Ishikawa (cell line): ENCODE data around the gene KCND3.

Experiments
- CEBPB ChIP-seq: IDR thresholded peaks from 2 replicates; pipeline ENCODE4 v1.6.1; 2012
- CREB1 ChIP-seq: IDR thresholded peaks from 2 replicates; pipeline ENCODE4 v1.6.1; 2012; ENCODE audit warnings: low read depth
- EGR1 ChIP-seq: IDR thresholded peaks from 2 replicates; pipeline ENCODE4 v1.6.1; 2012
- EP300 ChIP-seq: IDR thresholded peaks from 2 replicates; pipeline ENCODE4 v1.6.1; 2012; ENCODE audit warnings: borderline replicate concordance
- FOXM1 ChIP-seq: IDR thresholded peaks from 2 replicates; pipeline ENCODE4 v1.6.1; 2012; ENCODE audit warnings: low read depth, borderline replicate concordance
- NFIC ChIP-seq: IDR thresholded peaks from 2 replicates; pipeline ENCODE4 v1.6.1; 2012
- RAD21 ChIP-seq: IDR thresholded peaks from 2 replicates; pipeline ENCODE4 v1.6.1; 2012; ENCODE audit warnings: low read depth
- TAF1 ChIP-seq: IDR thresholded peaks from 2 replicates; pipeline ENCODE4 v1.6.1; 2012; ENCODE audit warnings: low read depth, mild to moderate bottlenecking
- TCF12 ChIP-seq: IDR thresholded peaks from 2 replicates; pipeline ENCODE4 v1.6.1; 2012; ENCODE audit warnings: low read depth
- TEAD4 ChIP-seq: IDR thresholded peaks from 2 replicates; pipeline ENCODE4 v1.6.1; 2012
- YY1 ChIP-seq: IDR thresholded peaks from 2 replicates; pipeline ENCODE4 v1.6.1; 2012; ENCODE audit warnings: low read depth
- ZBTB7A ChIP-seq: IDR thresholded peaks from 2 replicates; pipeline ENCODE4 v1.6.1; 2012; ENCODE audit warnings: low read depth
- TF ChIP-seq, protein P1 (sequence below): IDR thresholded peaks from 2 replicates; pipeline ENCODE4 v1.6.1; 2012; ENCODE audit warnings: low read depth, mild to moderate bottlenecking
- TF ChIP-seq, protein P2 (sequence below): IDR thresholded peaks from 2 replicates; pipeline ENCODE4 v1.6.1; 2012
- TF ChIP-seq, protein P3 (sequence below): IDR thresholded peaks from 2 replicates; pipeline ENCODE4 v1.6.1; 2012

KCND3 gene

DNA sequence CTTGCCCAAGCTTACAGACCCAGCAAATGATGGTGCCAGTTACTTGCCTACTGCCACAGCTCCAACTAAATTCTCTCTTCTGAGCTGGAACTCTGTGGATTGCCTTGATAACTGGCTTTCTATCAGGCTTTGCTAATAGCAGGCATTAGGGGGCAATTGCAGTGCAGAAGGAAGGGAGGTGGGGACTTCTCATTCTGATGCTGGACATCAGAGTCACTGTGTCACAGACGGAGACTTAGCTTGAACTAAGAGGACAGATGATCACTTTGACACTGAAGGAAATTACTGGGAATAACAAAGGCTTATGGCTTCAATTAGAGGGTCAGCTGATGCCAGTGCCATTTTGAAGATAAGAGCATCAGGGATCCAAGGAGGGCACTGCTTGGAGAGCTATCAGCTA lies 119.3 kb downstream of the KCND3 start:
- TF ChIP-seq, protein P1, sequence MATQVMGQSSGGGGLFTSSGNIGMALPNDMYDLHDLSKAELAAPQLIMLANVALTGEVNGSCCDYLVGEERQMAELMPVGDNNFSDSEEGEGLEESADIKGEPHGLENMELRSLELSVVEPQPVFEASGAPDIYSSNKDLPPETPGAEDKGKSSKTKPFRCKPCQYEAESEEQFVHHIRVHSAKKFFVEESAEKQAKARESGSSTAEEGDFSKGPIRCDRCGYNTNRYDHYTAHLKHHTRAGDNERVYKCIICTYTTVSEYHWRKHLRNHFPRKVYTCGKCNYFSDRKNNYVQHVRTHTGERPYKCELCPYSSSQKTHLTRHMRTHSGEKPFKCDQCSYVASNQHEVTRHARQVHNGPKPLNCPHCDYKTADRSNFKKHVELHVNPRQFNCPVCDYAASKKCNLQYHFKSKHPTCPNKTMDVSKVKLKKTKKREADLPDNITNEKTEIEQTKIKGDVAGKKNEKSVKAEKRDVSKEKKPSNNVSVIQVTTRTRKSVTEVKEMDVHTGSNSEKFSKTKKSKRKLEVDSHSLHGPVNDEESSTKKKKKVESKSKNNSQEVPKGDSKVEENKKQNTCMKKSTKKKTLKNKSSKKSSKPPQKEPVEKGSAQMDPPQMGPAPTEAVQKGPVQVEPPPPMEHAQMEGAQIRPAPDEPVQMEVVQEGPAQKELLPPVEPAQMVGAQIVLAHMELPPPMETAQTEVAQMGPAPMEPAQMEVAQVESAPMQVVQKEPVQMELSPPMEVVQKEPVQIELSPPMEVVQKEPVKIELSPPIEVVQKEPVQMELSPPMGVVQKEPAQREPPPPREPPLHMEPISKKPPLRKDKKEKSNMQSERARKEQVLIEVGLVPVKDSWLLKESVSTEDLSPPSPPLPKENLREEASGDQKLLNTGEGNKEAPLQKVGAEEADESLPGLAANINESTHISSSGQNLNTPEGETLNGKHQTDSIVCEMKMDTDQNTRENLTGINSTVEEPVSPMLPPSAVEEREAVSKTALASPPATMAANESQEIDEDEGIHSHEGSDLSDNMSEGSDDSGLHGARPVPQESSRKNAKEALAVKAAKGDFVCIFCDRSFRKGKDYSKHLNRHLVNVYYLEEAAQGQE = no peak
- no peak for TF ChIP-seq NFIC
- no peak for TF ChIP-seq TCF12
- TF ChIP-seq CEBPB = no peak
- TF ChIP-seq, protein P2, sequence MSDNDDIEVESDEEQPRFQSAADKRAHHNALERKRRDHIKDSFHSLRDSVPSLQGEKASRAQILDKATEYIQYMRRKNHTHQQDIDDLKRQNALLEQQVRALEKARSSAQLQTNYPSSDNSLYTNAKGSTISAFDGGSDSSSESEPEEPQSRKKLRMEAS = no peak
- no peak for TF ChIP-seq TAF1
- TF ChIP-seq CREB1 = no peak
- TF ChIP-seq YY1 = no peak
- no peak for TF ChIP-seq RAD21
- TF ChIP-seq ZBTB7A = no peak
- TF ChIP-seq EGR1 = no peak
- no peak for TF ChIP-seq EP300
- no peak for TF ChIP-seq FOXM1
- TF ChIP-seq, protein P3, sequence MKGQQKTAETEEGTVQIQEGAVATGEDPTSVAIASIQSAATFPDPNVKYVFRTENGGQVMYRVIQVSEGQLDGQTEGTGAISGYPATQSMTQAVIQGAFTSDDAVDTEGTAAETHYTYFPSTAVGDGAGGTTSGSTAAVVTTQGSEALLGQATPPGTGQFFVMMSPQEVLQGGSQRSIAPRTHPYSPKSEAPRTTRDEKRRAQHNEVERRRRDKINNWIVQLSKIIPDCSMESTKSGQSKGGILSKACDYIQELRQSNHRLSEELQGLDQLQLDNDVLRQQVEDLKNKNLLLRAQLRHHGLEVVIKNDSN = no peak
- TF ChIP-seq TEAD4 = no peak

DNA sequence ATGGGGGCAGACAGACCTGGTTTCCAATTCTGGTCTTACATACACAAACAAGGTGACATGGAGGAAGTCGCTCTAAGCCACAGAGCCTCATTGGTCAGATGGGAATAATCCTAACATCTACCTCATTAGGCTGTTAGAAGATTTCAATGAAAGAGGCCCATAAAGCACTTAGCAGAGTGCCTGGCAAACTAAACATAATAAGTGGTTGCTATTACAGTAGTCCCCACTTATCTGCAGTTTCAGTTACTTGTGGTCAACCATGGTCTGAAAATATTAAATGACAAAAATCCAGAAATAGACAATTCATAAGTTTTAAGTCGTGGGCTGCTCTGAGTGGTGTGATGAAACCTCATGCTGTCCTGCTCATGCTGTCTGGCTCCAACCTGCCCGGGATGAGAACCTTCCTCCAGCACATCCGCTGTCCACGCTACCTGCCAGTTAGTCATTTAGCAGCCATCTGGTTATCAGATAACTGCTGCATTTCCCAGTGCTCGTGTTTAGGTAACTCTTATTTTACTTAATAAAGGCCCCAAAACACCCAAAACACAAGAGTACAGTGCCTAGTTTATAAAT lies 121.5 kb downstream of the KCND3 start:
- no peak for TF ChIP-seq ZBTB7A
- no peak for TF ChIP-seq RAD21
- TF ChIP-seq, protein P1 = no peak
- TF ChIP-seq, protein P2 = no peak
- TF ChIP-seq EGR1 = no peak
- no peak for TF ChIP-seq TCF12
- no peak for TF ChIP-seq FOXM1
- TF ChIP-seq NFIC = no peak
- no peak for TF ChIP-seq TAF1
- TF ChIP-seq CEBPB = no peak
- TF ChIP-seq, protein P3 = no peak
- no peak for TF ChIP-seq CREB1
- no peak for TF ChIP-seq TEAD4
- TF ChIP-seq EP300 = no peak
- TF ChIP-seq YY1 = no peak

DNA sequence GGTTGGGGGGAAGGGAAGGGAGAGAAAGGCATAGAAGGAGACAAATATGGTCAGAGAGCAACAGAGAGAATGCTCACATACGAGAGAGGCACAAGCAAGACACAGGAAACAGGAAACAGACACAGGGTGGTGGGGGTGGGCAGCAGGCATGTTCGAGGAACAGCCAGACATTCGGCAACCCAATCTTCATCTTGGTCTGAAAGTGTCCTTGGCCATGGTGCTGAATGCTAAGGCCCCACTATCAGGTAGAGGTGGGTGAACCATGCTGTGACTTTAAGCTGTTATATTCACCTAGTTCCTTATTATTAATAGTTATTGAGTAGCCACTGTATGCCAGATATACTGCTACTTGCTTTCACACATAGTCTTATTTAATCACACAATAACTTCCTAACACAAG lies 124.6 kb downstream of the KCND3 start:
- TF ChIP-seq, protein P1 = peak; percentile 81
- TF ChIP-seq CEBPB = no peak

DNA sequence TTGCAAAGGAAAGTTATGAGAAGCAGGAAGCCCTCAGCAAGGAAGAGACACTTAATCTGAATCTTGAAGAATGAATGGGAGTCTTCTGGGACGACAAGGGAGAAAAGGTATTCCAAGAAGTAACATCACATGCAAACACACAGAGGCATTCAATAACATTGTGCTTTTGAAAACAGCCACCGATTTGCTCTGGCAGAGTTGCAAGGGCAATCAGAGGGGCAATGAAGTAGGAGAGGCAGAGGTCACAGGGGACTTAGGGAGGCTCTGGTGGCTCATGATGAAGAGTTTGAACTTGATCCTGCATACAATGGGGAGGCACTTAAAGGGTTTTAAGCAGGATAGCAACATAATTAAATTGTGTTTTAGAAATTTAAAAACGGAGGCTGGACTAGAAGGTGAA lies 126.1 kb downstream of the KCND3 start:
- TF ChIP-seq ZBTB7A (no peak), EGR1 (no peak), FOXM1 (no peak), NFIC (no peak), EP300 (no peak), TAF1 (no peak), TEAD4 (no peak), TCF12 (no peak), CEBPB (no peak), CREB1 (no peak), YY1 (no peak), RAD21 (no peak)
- TF ChIP-seq, protein P1 = no peak
- TF ChIP-seq, protein P2 = no peak
- TF ChIP-seq, protein P3 = no peak
